HG03159 (cell line): ENCODE results near the gene DENND10.

Experiments
- ATAC-seq: cut with Tn5 transposase; IDR thresholded peaks from one replicate; pipeline ENCODE4 v1.9.1; 2021; ENCODE audit warnings: mild to moderate bottlenecking, moderate library complexity; ENCODE audit not compliant: unreplicated experiment

Gene DENND10, protein sequence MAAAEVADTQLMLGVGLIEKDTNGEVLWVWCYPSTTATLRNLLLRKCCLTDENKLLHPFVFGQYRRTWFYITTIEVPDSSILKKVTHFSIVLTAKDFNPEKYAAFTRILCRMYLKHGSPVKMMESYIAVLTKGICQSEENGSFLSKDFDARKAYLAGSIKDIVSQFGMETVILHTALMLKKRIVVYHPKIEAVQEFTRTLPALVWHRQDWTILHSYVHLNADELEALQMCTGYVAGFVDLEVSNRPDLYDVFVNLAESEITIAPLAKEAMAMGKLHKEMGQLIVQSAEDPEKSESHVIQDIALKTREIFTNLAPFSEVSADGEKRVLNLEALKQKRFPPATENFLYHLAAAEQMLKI

DNA sequence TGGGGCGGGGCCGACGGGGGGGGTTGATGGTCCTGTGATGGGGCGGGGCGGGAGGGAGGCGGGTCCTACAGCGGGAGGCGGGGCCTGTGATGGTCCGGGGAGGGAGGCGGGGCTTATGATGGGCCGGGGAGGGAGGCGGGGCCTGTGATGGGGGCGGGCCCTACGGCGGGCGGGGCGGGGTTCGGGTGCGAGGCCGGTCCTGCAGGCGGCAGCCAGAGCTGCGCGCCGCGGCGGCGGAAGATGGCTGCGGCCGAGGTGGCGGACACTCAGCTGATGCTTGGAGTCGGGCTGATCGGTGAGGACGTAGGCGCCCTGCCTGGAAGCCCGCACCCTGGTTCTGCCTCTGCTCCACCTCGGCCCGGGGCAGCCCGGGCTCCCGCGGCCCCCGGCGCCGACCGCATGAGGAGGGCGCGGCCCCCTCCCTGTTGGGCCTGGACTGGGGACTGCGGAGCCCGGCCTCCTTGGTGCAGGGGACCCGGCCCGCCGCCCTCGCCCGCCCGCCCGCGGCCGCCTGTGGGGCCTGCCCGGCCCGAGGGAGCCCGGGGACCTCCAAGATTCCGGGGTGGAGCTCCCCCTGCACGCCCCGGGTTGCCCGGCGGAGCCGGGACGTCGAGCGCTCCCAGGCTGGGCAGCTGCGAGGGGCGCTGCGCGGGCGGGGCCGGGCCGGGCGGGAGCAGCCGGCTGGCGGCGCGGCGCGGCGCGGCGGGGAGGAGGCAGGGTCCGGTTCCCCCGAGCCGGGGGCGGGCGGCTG, at the start of gene DENND10:
Gene DENND10, plus strand, starts transcription at position 211 of the 751 bp plus-strand sequence. Its CDS starts 30 bp downstream, at position 241.
- peak; percentile 80 for ATAC-seq

DNA sequence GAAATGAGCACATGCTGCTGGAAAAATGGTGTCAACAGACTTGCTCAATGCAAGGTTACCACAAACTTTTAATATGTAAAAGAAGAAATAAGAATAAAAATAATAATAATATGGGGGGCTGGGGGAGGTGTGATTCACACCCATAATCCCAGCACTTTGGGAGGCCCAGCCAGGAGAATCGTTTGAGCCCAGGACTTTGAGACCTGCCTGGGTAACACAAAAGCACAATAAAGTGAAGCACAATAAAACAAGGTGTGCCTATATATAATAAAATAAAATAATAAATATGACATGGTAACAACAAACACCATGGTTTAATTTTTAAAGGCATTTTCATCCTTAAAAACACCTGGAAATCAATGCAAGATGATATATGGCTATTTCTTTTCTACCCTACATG, 48.4 kb upstream of the DENND10 start:
- no peak for ATAC-seq

GRCh38 chr10:119058010-119058409, 45.9 kb upstream of the DENND10 start:
- ATAC-seq = no peak

GRCh38 chr10:119059557-119059956, 44.4 kb upstream of the DENND10 start:
- ATAC-seq = no peak

DNA sequence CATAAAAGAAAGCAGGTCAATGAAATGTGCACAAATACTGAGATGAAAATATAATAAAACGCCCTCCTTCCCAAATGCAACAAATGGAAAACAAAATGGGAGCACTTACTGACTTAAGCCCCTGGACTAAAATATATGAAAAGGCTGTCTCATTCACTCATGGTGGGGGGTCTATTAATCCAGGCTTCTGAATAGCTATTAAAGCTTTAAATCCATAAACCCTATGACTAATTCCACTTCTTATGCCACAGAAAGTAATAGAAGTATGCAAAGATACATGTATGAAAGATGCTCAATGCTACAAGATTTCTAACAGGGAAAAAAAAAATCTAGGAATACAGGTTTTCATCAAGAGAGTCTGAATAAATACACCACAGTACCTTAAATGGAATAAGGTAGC, 43.8 kb upstream of the DENND10 start:
- no peak for ATAC-seq

GRCh38 chr10:119061352-119061751, 42.6 kb upstream of the DENND10 start:
- ATAC-seq = no peak

DNA sequence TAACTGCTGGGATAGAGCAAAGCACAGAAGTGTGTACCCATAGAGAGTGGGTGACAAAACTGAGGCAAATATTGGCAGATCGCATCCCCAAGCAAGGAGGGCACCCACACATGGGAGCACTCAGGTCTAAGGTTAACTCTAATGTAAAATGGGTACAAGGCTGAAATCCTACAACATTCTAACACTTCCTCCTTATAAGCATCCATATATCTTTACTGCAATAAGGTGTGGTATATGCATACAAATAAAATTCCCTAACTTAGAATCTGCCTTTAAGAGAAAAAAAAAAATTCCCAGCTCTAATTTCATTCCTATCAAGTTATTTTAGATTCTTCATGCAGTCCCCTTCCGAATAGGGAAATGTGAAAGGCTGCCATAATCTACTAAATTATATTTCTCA, 42.0 kb upstream of the DENND10 start:
- ATAC-seq = no peak

DNA sequence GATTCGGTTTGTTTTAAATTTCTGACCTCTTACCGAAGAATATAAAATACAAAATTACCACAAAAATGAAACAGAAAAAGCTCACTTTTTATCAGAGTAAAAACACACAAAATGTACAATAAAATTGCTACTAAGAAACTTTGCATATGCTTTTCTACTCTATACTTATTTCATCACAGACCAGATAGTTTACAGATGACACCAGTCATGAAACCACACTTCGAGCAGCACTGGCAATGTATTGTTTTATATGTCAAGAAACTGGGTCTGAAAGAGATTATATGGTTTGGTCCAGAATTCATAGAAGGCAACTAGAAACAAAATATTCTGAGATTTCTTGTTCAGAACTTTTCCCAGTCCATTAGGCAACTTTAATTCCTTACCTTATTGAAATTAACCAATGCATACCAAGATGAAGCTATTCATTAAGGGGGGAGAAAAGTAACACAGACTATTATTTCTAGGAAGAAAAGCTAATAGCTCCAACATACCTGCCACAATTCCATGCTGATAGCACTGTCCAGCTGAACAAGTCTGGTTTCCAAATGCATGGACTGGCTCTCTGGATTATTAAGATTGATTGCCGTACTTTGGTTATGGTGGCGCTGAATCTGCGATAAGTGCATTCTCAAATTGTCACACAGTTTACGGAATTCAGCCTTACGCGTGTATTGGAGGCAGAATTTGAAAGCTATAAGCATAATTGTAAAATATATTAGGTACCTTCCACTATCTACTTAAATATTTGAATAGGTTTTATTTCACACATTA, 33.3 kb upstream of the DENND10 start:
- ATAC-seq = no peak

GRCh38 chr10:119073584-119073983, 30.3 kb upstream of the DENND10 start:
- ATAC-seq = no peak

GRCh38 chr10:119078422-119079179, 25.3 kb upstream of the DENND10 start:
- ATAC-seq = no peak

GRCh38 chr10:119079599-119080520, 24.1 kb upstream of the DENND10 start:
- peak; percentile 49 for ATAC-seq

DNA sequence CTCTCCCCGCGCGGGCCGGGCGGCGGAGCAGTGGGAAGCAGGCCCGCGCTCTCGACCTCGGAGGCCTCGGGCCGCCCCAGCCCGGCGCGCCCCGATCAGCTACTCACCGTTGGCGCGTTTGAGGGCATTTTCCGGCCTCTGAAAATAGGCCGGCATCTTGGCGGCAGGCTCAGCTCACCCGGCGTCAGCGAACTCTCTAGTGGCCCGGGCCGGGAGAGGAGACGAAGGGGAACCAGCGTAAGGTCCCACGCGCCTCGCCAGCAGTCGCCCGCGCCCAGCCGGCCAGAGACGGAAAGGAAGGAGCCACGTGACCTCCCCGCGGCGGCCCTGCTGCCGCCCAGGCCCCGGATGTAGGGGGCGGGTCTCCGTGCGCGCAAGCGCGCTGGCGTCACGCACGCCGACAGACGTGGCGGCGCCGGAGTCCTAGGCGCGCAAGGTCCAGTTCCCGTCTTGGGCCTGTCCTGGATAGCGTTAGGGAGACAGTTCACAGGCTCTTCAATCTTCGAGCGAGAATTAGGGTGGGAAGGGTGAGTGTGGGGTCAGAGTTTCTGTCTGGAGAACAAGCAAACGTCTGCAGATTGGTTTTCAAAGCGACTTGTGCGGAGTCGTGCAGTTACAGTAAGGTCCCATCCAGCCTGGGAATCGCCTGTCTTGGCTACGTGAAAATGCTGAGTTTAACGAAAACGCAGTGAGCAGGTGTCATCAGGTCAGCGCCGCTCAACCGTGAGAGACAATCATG, 23.2 kb upstream of the DENND10 start, which contains the start of gene EIF3A:
Gene EIF3A, minus strand, starts transcription at position 297 of the 739 bp plus-strand sequence. Its CDS starts 141 bp downstream, at position 156.
- ATAC-seq = peak; percentile 78

- ATAC-seq = no peak
These were observed 19.0 kb upstream of the DENND10 start for GRCh38 chr10:119084896-119085295.

DNA sequence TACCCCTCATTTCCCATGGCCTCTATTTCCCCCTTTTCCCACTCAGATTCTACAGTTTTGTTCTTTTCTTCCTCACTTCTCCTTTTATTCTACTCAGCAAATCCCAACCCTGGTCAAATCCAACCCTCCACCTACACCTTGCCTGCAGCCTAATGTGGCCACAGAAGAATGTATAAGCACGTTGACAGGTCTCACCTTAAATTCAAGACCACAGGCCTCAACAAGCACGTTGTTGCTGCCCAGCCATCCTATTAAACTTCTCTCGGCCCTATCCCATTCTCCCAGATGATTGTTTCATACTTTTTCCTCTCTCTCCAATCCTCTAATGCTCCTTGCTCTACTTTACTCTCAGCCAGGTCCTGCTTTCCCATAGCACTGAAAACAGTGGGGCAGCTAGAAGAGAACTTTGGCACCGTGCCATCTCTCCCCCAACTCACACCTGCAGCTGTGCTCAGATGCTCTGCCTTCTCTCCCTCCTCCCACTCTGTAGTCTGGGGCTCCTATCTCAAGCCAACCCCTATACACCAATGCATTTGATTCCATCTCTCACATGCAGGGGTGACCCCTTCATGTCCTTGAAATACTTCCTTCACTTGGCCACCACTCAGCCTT, 16.5 kb upstream of the DENND10 start:
- ATAC-seq = no peak

DNA sequence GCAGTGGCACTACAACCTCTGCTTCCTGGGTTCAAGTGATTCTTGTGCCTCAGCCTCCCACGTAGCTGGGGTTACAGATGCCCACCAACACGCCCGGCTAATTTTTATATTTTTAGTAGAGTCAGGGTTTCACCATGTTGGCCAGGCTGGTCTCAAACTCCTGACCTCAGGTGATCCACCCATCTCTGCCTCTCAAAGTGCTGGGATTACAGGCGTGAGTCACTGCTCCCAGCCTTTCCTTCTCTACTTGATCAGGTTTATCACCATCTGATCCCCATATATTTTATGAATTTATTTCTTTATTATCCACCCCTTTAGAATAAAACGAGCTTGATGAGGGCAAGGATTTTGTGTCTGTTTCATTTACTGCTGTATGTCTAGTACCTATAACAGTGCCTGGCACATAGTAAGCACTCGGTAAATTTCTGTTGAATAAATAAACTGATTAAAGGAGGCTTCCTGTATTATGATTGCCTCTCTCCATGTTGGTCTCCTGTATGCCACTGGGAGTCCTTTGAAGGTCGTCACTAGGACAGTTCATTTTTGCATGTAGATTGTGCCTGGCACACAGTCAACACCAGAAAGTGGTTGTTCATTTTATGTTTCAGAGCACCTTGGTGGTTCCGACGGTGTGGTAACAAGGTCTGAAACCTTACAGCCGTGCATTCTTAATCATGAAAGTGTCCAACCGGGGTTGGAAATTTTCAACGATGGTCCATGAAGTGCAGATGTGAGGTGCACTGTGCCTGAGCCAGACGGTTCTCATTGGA, 13.7 kb upstream of the DENND10 start:
- ATAC-seq = no peak

- no peak for ATAC-seq
These were observed 12.9 kb upstream of the DENND10 start for GRCh38 chr10:119090968-119091367.

DNA sequence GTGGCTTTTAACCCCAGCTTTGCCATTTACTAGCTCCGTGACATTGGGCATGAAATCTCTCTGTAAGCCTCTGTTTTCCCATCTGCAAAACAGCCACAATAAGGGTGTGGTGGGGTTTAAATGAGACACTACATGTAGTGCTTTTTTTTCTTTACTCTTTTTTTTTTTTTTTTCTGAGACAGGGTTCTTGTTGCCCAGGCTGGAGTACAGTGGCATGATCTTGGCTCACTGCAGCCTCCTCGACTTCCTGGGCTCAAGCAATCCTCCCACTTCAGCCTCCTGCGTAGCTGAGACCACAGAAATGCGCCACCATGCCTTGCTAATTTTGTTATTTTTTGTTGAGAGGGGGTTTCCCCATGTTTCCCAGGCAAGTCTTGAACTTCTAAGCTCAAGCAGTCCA, 8.3 kb upstream of the DENND10 start:
- ATAC-seq = no peak
